GM18907 (cell line): ENCODE results near the gene DIP2A.
"Not testable (repeated sequence)": the region's sequence is repeated elsewhere in the genome, so short reads cannot be mapped to it uniquely, and the experiment has no call there.

ENCODE experiments used
- ATAC-seq: cut with Tn5 transposase; IDR thresholded peaks from one replicate; pipeline ENCODE4 v1.9.1; 2021; ENCODE audit warnings: mild to moderate bottlenecking, moderate library complexity; ENCODE audit not compliant: unreplicated experiment

The DIP2A gene

DNA sequence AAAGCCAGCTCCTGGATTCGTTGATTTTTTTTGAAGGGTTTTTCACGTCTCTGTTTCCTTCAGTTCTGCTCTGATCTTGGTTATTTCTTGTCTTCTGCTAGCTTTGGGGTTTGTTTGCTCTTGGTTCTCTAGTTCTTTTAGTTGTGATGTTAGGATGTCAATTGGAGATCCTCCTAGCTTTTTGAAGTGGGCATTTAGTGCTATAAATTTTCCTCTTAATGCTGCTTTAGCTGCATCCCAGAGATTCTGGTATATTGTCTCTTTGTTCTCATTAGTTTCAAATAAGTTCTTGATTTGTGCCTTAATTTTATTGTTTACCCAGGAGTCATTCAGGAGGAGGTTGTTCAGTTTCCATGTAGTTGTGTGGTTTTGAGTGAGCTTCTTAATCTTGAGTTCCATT lies 120.7 kb downstream of the DIP2A start:
- not testable (repeated sequence) for ATAC-seq

DNA sequence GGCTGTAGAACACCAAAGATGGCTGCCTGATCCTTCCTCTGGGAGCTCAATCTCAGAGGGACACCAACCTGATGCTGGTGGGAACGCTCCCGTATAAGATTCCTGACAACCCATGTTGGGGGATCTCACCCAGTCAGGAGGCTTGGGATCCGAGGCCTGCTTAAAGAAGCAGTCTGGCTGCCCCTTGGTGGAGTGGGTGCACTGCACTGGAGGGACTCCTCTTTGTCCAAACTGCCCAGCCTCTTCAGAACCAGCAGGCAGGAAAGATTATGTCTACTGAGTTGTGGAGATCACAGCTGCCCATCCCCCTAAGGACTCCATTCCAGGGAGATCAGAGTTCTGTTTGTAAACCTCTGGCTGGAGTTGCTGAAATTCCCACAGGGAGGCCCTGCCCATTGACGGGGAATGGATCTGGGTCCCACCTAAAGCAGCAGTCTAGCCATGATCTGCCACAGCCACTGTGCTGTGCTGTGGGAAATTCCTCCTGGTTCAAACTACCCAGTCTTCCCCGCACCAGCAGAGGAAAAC lies 123.2 kb downstream of the DIP2A start:
- no peak for ATAC-seq

DNA sequence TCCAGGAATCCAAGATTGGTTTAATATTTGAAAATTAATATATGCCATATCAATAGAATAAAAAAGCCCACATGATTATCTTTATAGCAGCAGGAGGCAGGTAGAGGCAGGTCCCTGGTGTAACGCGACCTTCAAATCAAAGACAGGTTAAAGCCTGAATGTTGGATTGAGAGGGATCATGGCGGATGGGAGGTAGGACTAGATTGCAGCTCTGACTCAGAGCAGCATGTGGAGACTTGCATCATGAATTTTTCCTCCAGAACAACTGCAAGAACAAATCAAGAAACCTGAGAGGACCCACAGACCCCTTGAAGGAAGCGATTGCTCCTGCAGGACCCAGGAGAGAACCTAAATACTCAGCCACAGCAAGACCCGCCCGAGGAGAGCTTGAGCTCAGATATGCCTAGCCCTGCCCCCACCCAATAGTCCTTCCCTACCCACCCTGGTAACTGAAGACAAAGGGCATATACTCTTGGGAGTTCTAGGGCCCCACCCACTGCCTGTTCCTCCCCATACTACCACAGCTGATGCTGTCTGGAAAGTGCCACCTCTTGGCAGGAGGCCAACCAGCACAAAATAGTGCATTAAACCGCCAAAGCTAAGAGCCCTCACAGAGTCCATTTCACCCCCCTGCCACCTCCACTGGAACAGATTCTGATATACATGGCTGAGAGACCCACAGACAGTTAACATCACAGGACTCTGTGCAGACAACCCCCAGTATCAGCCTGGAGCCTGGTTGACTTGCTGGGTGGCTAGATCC lies 126.7 kb downstream of the DIP2A start:
- ATAC-seq: no peak

DNA sequence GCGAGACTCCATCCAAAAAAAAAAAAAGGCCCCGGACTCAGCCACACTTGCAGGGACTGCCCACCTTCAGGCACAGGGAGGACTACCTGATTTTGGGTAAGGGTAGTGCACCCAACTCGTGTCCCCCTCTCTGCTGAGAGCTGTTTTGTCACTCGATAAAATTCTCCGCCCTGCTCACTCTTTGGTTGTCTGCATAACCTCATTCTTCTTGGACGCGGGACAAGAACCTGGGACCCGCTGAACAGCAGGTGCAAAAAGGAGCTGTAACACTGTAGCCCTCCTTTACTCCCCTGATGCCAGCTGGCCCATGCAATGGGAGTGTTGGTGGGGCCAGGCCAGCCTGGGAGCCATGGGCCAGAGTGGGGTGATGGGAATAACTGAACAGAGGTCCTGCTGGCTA lies 135.6 kb downstream of the DIP2A start:
- no peak for ATAC-seq

DNA sequence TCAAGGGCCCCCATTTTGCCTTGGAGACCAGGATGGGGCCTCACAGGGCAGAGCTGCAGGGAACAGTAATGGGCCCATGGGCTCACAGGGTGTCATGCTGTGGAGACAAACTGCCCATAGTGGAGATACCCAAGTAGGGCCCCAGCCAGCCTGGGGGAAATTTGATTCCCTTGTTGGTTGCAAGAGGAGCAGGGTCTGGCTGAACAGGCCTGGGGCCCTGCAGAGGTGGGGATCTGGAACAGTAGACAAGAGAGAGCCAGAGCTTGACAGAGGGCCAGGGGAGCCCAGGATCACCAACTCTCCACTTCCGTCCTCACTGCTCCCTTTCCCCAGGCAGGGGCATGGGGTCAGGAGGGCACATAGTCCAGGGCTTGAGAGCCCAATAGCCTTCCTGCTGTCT lies 137.5 kb downstream of the DIP2A start:
- no peak for ATAC-seq

DNA sequence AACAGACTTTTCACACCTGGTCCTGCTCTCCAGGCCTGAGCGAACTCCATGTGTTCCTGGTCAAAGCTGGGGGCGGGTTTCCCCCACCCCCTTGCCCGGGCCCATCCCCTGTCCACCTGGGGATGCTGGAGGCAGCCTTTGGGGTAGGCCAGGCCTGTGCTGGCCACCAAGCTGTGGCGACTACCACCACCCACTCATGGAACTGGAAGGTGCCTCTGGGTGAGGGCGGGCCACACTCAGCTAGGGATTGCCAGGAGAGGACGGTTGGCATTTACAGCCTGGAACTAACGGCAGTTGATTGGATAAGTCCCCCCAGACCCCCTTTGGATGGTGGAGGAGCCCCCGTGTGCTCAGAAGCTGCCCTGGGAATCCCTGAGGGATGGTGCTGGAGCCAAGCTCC lies 138.3 kb downstream of the DIP2A start:
- ATAC-seq: no peak

DNA sequence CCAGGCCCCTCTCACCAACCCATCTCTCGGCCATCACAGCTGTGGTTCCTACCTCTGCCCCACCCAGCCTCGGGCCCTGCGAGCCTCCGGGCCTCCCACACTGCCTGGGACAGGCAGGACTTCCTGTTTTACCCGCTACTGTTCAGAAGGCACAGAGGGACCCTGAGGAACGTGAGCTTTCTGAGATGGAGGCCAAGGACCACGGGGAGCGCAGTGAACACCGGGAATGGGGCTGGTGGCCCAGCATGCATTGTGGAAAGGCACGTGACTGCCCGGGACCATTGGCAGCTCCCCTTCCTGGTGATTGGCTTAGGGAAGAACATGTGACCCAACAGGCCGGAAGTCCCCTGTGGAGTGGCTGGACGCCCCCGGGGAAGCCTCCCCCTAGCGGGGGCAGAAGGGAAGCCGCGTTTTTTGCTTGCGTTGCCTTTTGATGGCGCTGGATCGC lies 139.2 kb downstream of the DIP2A start:
- no peak for ATAC-seq

DNA sequence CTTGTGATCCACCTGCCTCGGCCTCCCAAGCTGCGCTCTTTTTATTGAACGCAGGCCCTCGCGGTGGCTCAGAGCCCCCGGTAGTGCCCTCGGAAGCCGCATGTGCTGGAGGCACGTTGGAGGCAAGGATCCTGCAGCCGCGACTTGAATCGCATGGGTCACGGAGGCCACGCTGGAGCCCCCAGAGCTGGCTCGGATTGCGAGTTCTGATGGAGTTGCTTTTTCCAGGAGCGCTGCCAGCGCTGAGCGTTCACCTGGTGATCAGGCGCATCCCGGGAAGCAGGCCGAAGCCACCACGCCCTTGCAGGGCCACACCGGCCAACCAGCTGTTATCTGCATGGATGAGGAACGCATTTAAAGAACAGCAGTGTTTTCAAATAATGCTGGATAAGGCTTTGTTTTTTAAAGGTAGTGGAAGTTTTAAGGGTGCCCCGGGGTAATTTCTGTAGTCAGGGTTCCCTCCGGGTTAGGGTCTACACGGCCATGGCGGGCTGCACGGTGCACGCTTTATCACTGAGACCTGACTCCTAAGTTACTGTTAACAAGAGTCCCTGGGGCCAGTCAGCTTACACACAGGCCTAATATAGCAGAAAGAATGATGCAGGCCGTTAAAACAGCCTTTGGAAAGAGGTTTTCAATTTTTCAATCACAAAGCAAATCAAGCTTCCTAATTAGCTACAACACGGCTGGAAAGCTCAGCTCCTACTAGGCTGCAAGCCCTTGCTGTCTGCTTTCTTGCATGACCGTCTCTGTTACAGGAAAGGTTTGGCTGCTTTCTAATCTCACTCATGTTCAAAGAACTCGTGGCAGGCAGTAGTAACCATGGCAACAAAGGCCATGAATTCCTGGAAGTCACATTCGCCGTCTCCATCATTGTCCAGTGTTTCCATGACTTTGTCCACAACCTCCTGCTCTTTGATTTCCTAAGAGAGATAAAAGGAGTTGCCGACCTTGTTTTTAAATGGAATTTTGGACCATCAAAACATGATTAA lies 140.2 kb downstream of the DIP2A start:
- ATAC-seq: no peak

DNA sequence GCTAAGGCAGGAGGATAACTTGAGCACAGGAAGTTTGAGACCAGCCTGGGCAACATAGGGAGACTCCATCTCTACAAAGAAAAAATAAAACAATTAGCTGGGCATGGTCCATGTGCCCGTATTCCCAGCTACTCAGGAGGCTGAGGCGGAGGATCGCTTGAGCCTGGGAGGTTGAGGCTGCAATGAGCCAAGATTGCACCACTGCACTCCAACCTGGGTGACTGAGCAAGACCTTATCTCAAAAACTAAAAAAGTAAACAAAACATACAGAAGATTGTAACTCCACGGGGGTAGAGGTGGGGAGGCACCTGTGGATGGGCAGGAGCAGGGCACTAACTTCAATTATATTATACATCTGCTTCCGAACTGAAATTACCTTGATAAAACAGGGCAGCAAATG lies 141.6 kb downstream of the DIP2A start:
- ATAC-seq: no peak

DNA sequence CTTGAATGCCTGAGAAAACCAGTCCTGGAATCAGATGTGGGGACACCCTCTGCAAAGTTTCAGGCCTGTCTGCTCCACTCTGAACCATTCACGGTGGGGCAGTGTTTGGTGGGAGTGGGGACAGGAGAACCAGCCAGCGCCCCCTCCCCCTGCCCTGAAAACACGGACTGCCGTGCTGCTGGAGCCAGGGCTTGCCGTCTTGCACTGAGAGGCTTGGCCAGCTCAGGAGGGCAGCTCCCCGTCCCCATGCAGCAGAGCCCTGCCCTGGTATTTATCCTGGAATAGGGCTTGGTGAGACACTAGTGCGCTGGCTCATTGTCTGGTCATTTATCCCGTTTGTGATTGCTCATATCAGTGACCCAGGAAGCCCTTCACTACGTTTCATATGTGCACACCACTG lies 142.3 kb downstream of the DIP2A start:
- ATAC-seq: no peak

DNA sequence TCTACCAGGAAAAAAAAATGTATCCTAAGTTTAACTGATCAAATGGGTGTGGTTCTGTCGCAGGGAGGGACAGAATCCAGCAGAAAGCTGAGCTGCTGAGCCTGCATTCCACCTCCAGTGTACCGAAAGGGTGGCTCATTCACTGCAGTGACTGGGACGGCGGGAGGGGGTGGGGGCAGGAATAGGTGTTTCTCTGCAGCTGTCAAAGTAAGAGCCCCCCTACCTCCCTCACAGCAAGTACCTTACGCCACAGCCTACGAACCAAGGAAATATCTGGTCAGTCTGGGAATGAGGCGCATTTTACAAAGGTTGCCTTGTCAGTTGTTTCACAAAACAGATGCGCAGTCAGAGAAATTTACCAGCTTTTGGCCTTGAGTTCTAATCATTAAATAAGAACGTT lies 144.5 kb downstream of the DIP2A start:
- ATAC-seq: no peak

DNA sequence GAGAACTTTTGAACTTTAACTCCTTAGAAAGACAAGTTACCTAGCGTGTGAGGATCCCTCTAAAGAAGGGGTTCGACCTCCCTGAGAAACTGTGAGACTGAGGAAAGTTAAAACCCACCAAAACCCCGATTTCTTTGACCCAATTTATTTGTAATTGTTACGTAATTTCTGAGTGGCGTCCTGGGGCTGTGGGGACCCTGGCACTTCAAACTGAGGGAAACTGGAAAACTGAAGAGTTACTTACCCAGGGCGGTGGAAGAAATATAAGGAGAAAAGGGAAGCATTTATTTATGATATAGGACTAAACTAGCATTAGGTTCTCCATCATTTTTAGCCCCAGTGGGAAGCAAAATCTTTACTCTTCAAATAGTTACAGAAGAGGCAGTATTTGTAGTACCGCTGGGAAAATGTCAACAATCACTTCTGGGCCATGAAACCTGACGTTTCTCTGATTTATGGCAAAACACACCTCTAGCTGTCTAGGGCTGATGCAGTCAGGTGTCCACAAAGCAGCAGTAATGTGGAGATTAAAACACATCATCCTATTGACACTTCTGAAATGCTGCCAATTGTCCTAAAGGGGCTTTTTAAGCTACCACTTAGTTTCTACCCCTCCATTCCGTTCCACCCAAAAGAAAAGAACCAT lies 145.8 kb downstream of the DIP2A start:
- ATAC-seq: no peak

DNA sequence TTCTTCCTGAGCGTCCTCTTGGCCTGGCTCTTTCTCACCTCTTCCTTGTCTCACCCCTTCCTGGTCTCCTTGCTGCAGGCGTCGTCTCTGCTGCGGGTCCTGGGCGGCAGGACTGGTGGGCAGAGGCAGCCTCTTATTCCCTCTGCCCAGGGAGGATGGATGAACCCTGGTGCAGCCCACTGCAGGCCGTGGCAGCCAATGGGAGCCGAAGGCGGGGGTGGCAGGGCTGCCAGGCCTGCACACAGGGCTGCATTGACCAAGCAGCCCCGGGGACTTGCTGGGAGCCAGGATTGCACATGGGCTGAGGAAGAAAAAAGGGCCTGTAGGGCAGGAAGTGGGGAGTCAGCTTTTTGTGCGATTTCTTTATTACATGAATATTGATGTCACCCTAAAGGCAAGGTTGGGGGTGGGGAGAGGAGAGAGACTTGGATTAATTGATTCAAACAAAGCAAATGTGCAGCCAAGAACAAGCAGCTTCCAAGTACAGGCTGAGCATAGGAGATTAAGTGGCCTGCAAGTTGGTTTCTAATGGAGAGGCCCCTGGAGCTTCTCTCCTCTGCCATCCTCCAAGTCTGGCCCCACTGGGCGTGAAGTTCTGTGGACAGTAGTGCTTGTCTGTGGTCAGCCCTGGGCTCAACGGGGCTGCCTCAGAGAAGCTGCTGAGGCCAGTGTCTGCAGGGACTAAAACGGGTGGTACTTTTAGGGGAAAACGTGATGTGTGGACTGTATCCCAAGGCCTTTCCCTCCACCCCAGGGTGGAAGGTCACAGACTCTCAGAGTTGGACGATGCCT lies 146.5 kb downstream of the DIP2A start, which contains the start of gene S100B:
Gene S100B, minus strand, starts transcription at position 108 of the 792 bp plus-strand sequence. CDS start 2,667 bp downstream, outside the sequence.
- no peak for ATAC-seq

DNA sequence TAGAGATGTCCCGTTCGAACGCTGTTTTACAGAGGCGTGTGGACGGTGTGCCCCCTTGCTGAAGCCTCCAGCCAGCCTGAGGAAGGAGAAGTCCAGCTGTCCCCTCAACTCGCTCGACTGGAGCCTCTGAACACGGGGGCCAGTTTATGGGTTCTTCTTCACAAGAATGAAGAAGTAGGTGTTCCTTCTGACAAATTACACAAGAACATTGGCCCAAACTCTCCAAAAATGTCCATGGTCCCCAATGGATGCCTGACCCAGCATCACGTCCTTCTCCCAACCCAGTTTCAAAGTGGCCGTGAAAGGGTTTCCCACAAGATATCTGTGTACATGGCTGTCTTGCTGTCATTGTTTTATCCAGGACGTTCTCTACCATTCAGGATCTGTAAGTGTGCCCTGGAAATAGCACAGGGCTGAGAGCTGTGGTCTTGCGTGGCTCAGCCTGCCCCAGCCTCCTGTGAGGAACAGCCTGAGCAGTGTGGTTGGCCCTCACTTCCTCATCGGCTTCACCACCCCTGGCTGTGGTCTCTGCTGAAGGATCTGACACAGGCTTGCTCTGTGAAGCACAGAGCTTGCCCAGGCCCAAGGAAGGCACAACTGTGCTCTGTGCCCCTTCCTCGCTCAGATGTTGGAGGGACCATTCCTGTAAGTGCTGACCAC lies 147.2 kb downstream of the DIP2A start:
- ATAC-seq: peak; percentile 67

DNA sequence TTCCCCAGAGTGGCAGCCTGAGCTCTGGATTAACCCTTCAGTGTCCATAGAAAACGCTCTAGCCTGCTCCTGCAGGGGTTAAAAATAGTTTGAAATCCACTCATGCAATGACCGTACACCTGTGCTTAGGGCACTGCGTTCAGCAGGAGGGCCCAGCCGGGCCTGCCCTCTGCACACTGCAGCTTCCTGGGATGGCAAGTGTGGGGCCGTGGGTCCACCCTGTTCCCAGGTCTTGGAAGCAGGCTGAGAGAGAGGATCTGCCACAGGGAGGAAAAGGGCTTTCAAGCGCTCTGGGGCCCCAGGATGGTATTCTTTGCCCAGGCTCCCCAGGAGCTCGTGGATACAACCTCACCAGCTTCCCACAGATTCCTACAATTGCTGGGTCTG lies 147.7 kb downstream of the DIP2A start:
- peak; percentile 18 for ATAC-seq

DNA sequence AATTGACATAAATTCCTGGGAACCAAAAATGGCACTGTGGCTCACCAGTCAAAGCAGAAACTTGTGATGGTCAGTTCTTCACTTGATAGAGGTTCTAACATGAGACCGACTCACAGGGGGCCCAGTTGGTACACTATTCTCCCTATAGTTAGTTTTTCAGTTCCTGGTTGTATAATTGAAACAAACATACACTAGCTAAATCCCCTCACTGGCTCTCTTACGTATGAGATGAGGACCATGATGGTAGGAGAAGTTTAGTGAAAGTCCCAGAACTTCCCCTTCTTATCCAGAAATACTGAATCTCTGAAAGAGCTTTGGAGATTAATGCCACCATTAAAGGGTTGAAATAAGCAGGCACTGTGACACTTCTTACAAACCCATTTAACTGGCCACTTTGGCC lies 148.9 kb downstream of the DIP2A start:
- ATAC-seq: no peak

DNA sequence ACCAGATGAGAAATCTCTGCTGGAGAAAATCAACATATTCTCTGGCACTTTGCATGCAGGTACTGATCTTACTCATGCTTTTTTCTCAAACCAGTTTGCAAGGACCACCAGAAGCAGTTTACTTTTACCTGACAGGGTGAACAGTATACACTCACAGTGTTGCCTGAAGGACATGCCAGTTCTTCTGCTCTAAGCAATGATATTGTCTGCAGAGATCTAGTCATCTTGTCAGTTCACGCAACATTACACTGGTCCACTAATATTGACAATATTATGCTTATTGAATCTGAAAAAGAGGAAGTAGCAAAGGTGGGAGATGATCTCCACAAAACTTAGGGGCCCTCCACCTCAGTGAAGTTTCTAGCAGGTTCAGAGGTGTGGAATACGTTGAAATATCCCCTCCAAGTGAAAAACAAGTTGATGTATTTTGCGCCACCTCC lies 150.0 kb downstream of the DIP2A start:
- ATAC-seq: peak; percentile 45

DNA sequence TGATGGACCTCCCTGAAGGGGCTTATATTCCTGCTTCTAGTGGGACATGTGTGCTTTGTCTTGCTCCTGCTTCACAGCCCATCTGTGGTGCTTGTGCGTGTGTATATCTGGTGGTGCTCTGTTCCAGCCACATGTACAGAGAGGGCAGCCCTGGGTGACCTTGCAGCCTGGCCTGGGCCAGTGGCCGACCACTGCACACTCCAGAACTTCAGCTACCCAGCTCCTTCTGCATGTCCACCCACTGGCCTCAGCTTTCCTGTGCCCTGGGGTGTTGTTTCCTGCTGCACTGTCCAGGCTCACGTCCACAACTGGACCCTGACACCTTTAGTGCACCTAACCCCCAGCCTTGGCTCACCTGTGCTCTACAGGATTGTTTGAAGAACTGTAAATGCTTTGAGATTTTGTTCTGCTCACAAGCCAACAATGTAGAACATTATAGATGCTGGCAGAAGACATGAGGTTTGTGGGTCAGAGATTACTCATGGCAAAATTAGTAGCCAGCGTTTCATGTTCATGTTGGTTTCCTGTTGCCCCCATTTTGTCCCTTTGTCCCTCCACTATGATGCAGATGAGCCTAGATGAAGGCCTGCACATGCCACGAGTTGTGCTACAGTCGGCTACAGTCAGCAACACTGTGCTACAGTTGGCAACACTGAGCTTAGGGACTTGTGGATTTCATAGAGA lies 151.5 kb downstream of the DIP2A start:
- ATAC-seq: no peak

DNA sequence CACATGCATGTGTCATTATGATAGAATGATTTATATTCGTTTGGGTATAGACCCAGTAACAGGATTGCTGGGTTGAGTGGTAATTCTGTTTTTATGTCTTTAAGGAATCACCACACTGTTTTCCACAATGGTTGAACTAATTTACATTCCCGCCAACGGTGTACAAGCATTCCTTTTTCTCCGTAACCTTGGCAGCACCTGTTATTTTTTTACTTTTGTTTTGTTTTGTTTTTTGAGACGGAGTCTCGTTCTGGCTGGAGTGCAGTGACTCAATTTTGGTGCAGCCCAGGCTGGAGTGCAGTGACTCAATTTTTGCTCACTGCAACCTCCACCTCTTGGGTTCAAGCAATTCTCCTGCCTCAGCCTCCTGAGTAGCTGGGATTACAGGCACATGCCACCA lies 154.7 kb downstream of the DIP2A start:
- ATAC-seq: no peak
